Endothelial cell of umbilical vein (primary cell): ENCODE results near the gene FRYL. TPM values are rescaled to one million over a fixed set of nuclear protein-coding genes. Genes with fewer than 3 reads are reported as not detected.

Source experiments
- BruUV-seq: library from RNA; stranded (reverse); fragments of 400-500 nt; replicated peaks from 2 replicates; lab custom pipeline; 2021; lab: Mats Ljungman, UMichigan
- CTCF ChIA-PET: fragments of 300-600, 350-600 bp; sonication (Branson Sonifier 250); formaldehyde crosslinking; loops from one replicate; lab custom pipeline; 2021; ENCODE audit warnings: antibody characterized with exemption, inconsistent platforms; lab: Charles Lee
- POLR2A ChIA-PET: fragments of 300-600, 350-600 bp; sonication (Branson Sonifier 250); formaldehyde crosslinking; loops from one replicate; lab custom pipeline; 2021; ENCODE audit warnings: antibody characterized with exemption, inconsistent platforms; lab: Charles Lee
- DNase-seq: peaks from one replicate; pipeline ENCODE4 v3.0.0-alpha.2; 2011; ENCODE audit warnings: low read depth, low spot score
- FAIRE-seq: peaks from 2 replicates; lab custom pipeline; 2011; peaks lifted over from hg19 to GRCh38; lab: Jason Lieb, UNC
- H2AFZ ChIP-seq: 2 replicates; pipeline ENCODE4 v1.6.0; 2012; ENCODE audit warnings: low read depth, low read length, control low read depth, inconsistent platforms
- H3K27ac ChIP-seq: 2 replicates; pipeline ENCODE4 v1.5.1; 2011; ENCODE audit warnings: low read depth, mild to moderate bottlenecking, control low read depth, low read length, moderate library complexity; ENCODE audit not compliant: insufficient read depth
- H3K27me3 ChIP-seq, 2 experiments: 2 replicates each; pipeline versions ENCODE4 v1.6.0 to v1.6.1; 2011; ENCODE audit warnings: low read length in 2 of 2, mixed read lengths in 1 of 2; ENCODE audit not compliant: control insufficient read depth in 2 of 2, insufficient read depth in 2 of 2
- H3K36me3 ChIP-seq, 2 experiments: 2 replicates in 1 of 2; 3 replicates in 1 of 2; pipeline ENCODE4 v1.5.1; 2011; ENCODE audit warnings: low read length in 2 of 2, mild to moderate bottlenecking in 1 of 2, moderate library complexity in 1 of 2; ENCODE audit not compliant: control insufficient read depth in 2 of 2, insufficient read depth in 2 of 2; ENCODE audit errors: extremely low read depth in 1 of 2
- H3K4me1 ChIP-seq: 3 replicates; pipeline ENCODE4 v1.5.1; 2011; ENCODE audit warnings: mild to moderate bottlenecking, low read length; ENCODE audit not compliant: control insufficient read depth, insufficient read depth; ENCODE audit errors: extremely low read depth
- H3K4me2 ChIP-seq: 2 replicates; pipeline ENCODE4 v1.6.1; 2011; ENCODE audit warnings: low read length, control low read depth, mixed read lengths; ENCODE audit not compliant: insufficient read depth
- H3K4me3 ChIP-seq, 3 experiments: fragments of 200-600 bp in 1 of 3; sonication (generic), shearing (Covaris generic) in 1 of 3; replicated peaks in 1 of 3; 2 replicates each; pipeline ENCODE4 v1.5.1; 2011 to 2016; ENCODE audit warnings: control low read depth in 3 of 3, low read length in 3 of 3, mild to moderate bottlenecking in 2 of 3, inconsistent platforms in 1 of 3, low read depth in 1 of 3, moderate library complexity in 1 of 3; ENCODE audit not compliant: insufficient read depth in 1 of 3
- H3K79me2 ChIP-seq: 2 replicates; pipeline ENCODE4 v1.6.0; 2012; ENCODE audit warnings: low read length, inconsistent platforms; ENCODE audit not compliant: control insufficient read depth, insufficient read depth
- H3K9ac ChIP-seq: replicated peaks from 2 replicates; pipeline ENCODE3; 2011; ENCODE audit warnings: low read length, control low read depth; ENCODE audit not compliant: insufficient read depth; ENCODE audit errors: extremely low read depth
- H3K9me1 ChIP-seq: replicated peaks from 3 replicates; pipeline ENCODE4 v1.6.0; 2011; ENCODE audit warnings: mild to moderate bottlenecking, low read length; ENCODE audit not compliant: control insufficient read depth, insufficient read depth; ENCODE audit errors: extremely low read depth
- H3K9me3 ChIP-seq: replicated peaks from 2 replicates; pipeline ENCODE4 v1.5.1; 2012; ENCODE audit warnings: low read length, inconsistent platforms; ENCODE audit not compliant: control insufficient read depth, insufficient read depth
- H4K20me1 ChIP-seq: replicated peaks from 2 replicates; pipeline ENCODE3; 2011; ENCODE audit warnings: mild to moderate bottlenecking, low read length; ENCODE audit not compliant: control insufficient read depth, insufficient read depth; ENCODE audit errors: extremely low read depth
- CTCF ChIP-seq, 2 donors: IDR thresholded peaks; 1 replicate in 1 of 2; 2 replicates in 1 of 2; pipeline ENCODE4 v1.5.1; 2011; ENCODE audit warnings: low read length in 2 of 2, mild to moderate bottlenecking in 2 of 2, moderate library complexity in 2 of 2, control low read depth in 1 of 2, inconsistent platforms in 1 of 2, low read depth in 1 of 2; ENCODE audit not compliant: insufficient read depth in 1 of 2; ENCODE audit errors: extremely low read depth in 1 of 2
- EZH2 ChIP-seq: IDR thresholded peaks from 2 replicates; pipeline ENCODE4 v1.6.1; 2012; ENCODE audit warnings: borderline replicate concordance, low read depth, mild to moderate bottlenecking, moderate library complexity, low read length, inconsistent platforms; ENCODE audit not compliant: severe bottlenecking
- FOS ChIP-seq: IDR thresholded peaks from 2 replicates; pipeline ENCODE4 v1.6.1; 2011; ENCODE audit warnings: mild to moderate bottlenecking, low read length, moderate library complexity, borderline replicate concordance; ENCODE audit not compliant: insufficient read depth
- GATA2 ChIP-seq: IDR thresholded peaks from 2 replicates; pipeline ENCODE4 v1.7.0; 2011; ENCODE audit warnings: low read depth, mild to moderate bottlenecking, moderate library complexity, mixed read lengths, low read length; ENCODE audit not compliant: insufficient read length, insufficient read depth
- JUN ChIP-seq: IDR thresholded peaks from 2 replicates; pipeline ENCODE4 v1.6.1; 2011; ENCODE audit warnings: borderline replicate concordance, low read depth; ENCODE audit not compliant: insufficient read length, insufficient read depth
- MAX ChIP-seq: IDR thresholded peaks from 2 replicates; pipeline ENCODE4 v1.6.1; 2011; ENCODE audit not compliant: insufficient read depth, insufficient read length
- MYC ChIP-seq: IDR thresholded peaks from one replicate; pipeline ENCODE4 v1.6.1; 2011; ENCODE audit warnings: mild to moderate bottlenecking, low read depth, low read length
- POLR2A ChIP-seq: IDR thresholded peaks from 2 replicates; pipeline ENCODE4 v1.6.1; 2012; ENCODE audit warnings: low read depth, mild to moderate bottlenecking, control low read depth, low read length
- POLR2AphosphoS5 ChIP-seq: IDR thresholded peaks from 2 replicates; pipeline ENCODE4 v1.6.1; 2012; ENCODE audit warnings: low read depth, mild to moderate bottlenecking, control low read depth, low read length, moderate library complexity; ENCODE audit not compliant: insufficient read depth
- dilution Hi-C: fragments of 300-500 bp; cut with MboI; formaldehyde crosslinking; loops from one replicate; pipeline ENCODE4 v1.15.0; 2019; ENCODE audit warnings: low sequenced_read_pairs; ENCODE audit not compliant: extremely low pct_ligation_motif_present
- intact Hi-C: fragments of 100-400 bp; cut with micrococcal nuclease; formaldehyde crosslinking; loops from one replicate; pipeline ENCODE4 v1.10.0; 2022
- polyA plus RNA-seq, 4 experiments: library from polyadenylated mRNA; depleted of rRNA in 3 of 4; stranded (reverse) in 3 of 4; unstranded in 1 of 4; fragments of >200 nt; gene quantifications; 2 replicates each; pipeline versions ENCODE4 v1.2.1 to v1.2.3, GENCODE V29; 2011 to 2012; ENCODE audit warnings: missing spikeins in 1 of 4
- total RNA-seq: library from RNA; stranded (reverse); gene quantifications from 2 replicates; pipeline ENCODE4 v1.2.3, GENCODE V29; 2021

The FRYL gene
- total and polyA plus RNA-seq, 2 donors (not counting 3 experiments of a cell fraction or from before 2014, with no cell fraction given) = 17.0 to 84.9 TPM

- no TSS peak for BruUV-seq
Observed at GRCh38 chr4:48694824-48695223, 85.3 kb downstream of the FRYL start.

More at GRCh38 chr4:48694824-48695223, 85.3 kb downstream of the FRYL start:
- DNase-seq (no peak), FAIRE-seq (no peak)
- TF ChIP-seq MAX (no peak), POLR2AphosphoS5 (no peak), MYC (no peak), GATA2 (no peak), POLR2A (no peak), JUN (no peak), EZH2 (no peak), FOS (no peak), CTCF (IDR thresholded peaks at IDR 0.05; ENCODE audit: extremely low read depth in 1 of 2, insufficient read depth in 1 of 2, low read depth in 1 of 2, low read length in 2 of 2) (no peak)
- Histone ChIP-seq H3K79me2 (peaks cover 74% of the 10 kb centered on the region), H3K9ac (no peak overlapping the region), H3K9me3 (no peaks in the 10 kb centered on the region), H3K27ac (no peak overlapping the region), H3K36me3 (no peaks in the 10 kb centered on the region), H3K4me2 (no peak overlapping the region), H2AFZ (no peak overlapping the region), H3K27me3 (no peaks in the 10 kb centered on the region), H3K9me1 (no peaks in the 10 kb centered on the region), H4K20me1 (peaks cover 3% of the 10 kb centered on the region), H3K4me1 (peaks cover 23% of the 10 kb centered on the region), H3K4me3 (no peak overlapping the region)
- POLR2A ChIA-PET = no interaction called here
- dilution Hi-C loops = no loop called here
- CTCF ChIA-PET = interaction anchor here (1.3 kb wide), 1 partner anchor 9 kb away, joined by 4 read pairs; no protein-coding TSS in a partner anchor
- intact Hi-C loops = loop anchor here (10.0 kb wide), 1 partner anchor 140 kb away; the partner anchor contains the start of gene OCIAD1
